ENCODE measurements around the gene MAGED4. TPM values are rescaled to one million over a fixed set of nuclear protein-coding genes. Genes with fewer than 3 reads are reported as not detected.
"Not testable (repeated sequence)": the region's sequence is repeated elsewhere in the genome, so short reads cannot be mapped to it uniquely, and the experiment has no call there.

Gene MAGED4
- total RNA-seq, 1 donor from 2014 or later = 2.1 TPM

DNA sequence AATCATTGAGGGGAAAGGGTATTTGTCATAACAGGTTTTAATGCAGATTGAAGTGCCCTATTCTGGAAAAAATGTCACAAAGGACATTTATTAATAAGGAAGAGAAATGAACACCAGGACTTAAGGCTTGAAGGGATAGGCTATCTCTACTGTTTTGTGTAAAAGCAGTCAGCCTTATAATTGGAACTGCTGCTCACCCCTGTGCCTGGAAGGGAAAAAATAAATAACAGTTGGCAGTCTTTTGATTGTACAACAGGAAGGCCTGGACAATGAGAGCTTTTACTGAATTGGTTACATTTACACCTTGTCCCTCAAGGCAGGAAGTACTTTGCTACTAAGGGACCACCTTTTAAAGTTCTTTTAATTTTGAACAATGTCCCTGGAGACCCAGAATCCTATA, 17.8 kb upstream of the MAGED4 start:
- H3K27me3 ChIP-seq = no peaks in the 10 kb centered on the region
- DNase-seq (no peak), ATAC-seq (no peak)
- H3K36me3 ChIP-seq = no peaks in the 10 kb centered on the region
- no peaks in the 10 kb centered on the region for H3K9me3 ChIP-seq
- no peak overlapping the region for H3K4me3 ChIP-seq
- intact Hi-C loops (cut with DNase I) = no loop called here
- TF ChIP-seq, protein P1, sequence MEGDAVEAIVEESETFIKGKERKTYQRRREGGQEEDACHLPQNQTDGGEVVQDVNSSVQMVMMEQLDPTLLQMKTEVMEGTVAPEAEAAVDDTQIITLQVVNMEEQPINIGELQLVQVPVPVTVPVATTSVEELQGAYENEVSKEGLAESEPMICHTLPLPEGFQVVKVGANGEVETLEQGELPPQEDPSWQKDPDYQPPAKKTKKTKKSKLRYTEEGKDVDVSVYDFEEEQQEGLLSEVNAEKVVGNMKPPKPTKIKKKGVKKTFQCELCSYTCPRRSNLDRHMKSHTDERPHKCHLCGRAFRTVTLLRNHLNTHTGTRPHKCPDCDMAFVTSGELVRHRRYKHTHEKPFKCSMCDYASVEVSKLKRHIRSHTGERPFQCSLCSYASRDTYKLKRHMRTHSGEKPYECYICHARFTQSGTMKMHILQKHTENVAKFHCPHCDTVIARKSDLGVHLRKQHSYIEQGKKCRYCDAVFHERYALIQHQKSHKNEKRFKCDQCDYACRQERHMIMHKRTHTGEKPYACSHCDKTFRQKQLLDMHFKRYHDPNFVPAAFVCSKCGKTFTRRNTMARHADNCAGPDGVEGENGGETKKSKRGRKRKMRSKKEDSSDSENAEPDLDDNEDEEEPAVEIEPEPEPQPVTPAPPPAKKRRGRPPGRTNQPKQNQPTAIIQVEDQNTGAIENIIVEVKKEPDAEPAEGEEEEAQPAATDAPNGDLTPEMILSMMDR (IDR thresholded peaks at IDR 0.05) = no peak
- no peak overlapping the region for H3K27ac ChIP-seq
- no peaks in the 10 kb centered on the region for H3K4me1 ChIP-seq

DNA sequence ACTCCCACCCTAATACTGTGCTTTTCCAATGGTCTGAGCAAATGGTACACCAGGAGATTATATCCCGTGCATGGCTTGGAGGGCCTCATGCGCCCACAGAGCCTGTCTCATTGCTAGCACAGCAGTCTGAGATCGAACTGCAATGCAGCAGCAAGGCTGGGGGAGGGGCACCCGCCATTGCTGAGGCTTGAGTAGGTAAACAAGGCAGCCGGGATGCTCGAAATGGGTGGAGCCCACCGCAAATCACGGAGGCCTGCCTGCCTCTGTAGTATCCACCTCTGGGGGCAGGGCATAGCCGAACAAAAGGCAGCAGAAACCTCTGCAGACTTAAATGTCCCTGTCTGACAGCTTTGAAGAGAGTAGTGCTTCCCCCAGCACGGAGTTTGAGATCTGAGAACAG, 13.6 kb upstream of the MAGED4 start:
- H3K4me1 ChIP-seq; H3K27ac ChIP-seq; ATAC-seq; H3K9me3 ChIP-seq; H3K36me3 ChIP-seq; H3K27me3 ChIP-seq; DNase-seq; intact Hi-C loops (cut with DNase I); H3K4me3 ChIP-seq: not testable (repeated sequence)

DNA sequence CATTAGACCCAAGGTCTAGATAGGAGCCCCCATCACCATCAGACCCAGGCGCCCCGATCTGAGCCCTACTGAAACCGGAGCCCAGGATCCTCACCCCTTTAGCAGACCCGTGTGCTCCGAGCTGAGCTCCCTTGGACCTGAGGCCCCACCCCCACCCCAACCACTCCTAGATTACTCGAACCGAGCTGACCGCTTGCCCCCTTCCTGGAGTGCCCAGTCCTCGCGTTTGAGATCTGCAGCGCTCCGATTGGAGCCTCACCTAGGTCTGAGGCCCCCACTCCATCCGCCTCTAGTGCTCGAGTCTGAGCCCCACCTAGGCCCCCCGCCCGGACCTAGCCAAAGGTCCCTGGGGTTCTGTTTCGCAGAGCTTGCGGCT, 378 bp downstream of the MAGED4 start:
- ATAC-seq = peak; percentile 13

DNA sequence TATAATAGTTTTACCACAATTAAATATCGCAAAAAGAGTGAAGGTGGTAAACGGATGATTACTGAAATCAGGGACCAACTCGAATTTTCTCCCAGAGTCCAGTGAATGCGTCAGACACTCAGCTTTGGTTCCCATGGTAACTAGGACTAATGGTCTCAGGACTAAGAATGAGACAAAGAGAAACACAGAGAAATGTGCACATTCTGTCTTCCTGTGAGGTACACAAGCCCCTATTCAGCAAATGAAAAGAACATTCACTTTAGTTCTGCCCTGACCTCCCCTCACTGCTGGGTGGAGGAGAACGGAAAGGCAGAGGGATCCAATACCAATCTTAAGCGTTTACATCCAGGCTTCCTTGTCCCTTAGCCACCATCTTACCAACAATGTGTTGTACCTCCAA, 26.7 kb downstream of the MAGED4 start:
- ATAC-seq; H3K36me3 ChIP-seq; H3K4me1 ChIP-seq; H3K27ac ChIP-seq; DNase-seq; H3K4me3 ChIP-seq; H3K27me3 ChIP-seq; intact Hi-C loops (cut with DNase I); H3K9me3 ChIP-seq: not testable (repeated sequence)

More for the DNA sequence above, 378 bp downstream of the MAGED4 start:
- H3K4me1 ChIP-seq; intact Hi-C loops (cut with DNase I); H3K27me3 ChIP-seq; H3K9me3 ChIP-seq; DNase-seq; H3K36me3 ChIP-seq; H3K4me3 ChIP-seq; H3K27ac ChIP-seq: not testable (repeated sequence)

DNA sequence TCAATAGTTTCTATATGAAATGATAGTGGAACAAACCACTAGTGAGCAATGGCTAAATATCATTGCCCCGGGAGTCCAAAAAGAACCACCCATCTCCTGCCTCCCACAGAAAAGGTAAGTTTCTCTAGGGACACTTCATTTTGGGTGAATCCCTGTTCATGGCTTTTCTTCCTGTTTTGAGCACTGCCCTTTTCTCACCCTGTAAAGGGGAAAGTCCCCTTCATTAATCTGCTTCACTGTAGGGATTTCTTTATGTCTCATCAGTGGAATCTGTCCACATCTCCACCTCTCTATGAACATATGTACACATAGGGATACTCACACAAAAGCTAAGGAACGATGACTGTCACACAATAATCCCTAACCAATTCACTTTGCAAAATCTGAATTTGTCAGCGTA, 28.6 kb downstream of the MAGED4 start:
- Histone ChIP-seq H3K27ac (no peak overlapping the region), H3K4me3 (no peak overlapping the region), H3K36me3 (no peaks in the 10 kb centered on the region), H3K27me3 (no peaks in the 10 kb centered on the region), H3K9me3 (no peaks in the 10 kb centered on the region), H3K4me1 (no peaks in the 10 kb centered on the region)
- no peak for ATAC-seq
- intact Hi-C loops (cut with DNase I) = no loop called here
- TF ChIP-seq, protein P1 (IDR thresholded peaks at IDR 0.05) = no peak
- no peak for DNase-seq

DNA sequence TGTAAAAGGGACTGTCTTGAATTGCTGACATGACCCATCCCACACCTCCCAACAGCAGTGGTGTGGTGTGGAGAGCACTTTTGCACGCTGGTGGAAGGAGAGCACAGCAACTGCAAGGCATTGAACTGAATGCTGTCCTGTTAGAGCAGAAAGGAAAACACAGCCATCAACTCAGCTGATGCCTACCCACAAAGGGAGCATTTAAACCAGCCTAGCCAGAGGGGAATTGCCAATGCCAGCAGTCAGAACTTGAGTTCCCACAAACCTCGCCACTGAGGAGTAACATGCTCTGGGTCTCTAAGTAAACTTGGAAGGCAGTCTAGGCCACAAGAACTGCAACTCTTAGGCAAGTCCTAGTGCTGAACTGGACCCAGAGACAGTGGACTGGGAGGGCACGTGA, 31.9 kb downstream of the MAGED4 start:
- Histone ChIP-seq H3K36me3 (no peaks in the 10 kb centered on the region), H3K27ac (no peak overlapping the region), H3K4me3 (no peak overlapping the region), H3K4me1 (no peaks in the 10 kb centered on the region), H3K9me3 (no peaks in the 10 kb centered on the region), H3K27me3 (no peaks in the 10 kb centered on the region)
- DNase-seq = no peak
- intact Hi-C loops (cut with DNase I) = no loop called here
- TF ChIP-seq, protein P1 (IDR thresholded peaks at IDR 0.05) = no peak
- ATAC-seq = no peak

DNA sequence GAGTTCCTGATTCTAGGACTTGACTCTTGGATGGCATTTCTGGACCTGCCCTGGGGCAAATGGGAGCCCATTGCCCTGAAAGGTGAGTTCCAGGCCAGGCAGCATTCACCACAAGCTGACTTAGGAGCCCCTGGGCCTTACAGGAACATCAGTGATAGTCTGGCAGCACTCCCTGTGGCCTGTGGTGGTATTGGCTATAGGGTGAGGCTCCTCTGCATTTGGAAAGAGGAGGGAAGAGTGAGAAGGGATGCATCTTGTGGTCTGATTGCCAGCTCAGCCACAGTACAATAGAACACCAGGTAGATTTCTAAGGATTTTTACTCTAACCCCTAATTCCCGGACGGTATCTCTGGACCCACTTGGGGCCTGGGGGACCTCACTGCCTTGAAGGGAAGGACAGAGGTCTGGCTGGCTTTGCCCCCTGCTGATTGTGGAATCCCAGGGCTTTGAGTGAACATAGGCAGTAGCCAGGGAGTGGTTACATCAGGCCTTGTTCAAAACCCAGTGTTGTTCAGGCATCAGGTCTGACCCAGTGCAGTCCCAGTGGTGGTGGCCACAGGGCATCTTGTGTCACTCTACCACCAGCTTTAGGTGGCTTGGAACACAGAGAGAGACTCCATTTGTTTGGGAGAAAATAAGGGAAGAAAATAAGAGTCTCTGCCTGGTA, 32.9 kb downstream of the MAGED4 start:
- DNase-seq = no peak
- H3K9me3 ChIP-seq = no peaks in the 10 kb centered on the region

More for the DNA sequence above, 32.9 kb downstream of the MAGED4 start:
- TF ChIP-seq, protein P1 (IDR thresholded peaks at IDR 0.05) = no peak
- H3K4me3 ChIP-seq = no peak overlapping the region
- intact Hi-C loops (cut with DNase I) = no loop called here
- H3K27me3 ChIP-seq = no peaks in the 10 kb centered on the region
- no peaks in the 10 kb centered on the region for H3K4me1 ChIP-seq
- ATAC-seq = no peak
- no peaks in the 10 kb centered on the region for H3K36me3 ChIP-seq
- H3K27ac ChIP-seq = no peak overlapping the region
